ENCODE measurements around the gene CYP1A2.

DNA sequence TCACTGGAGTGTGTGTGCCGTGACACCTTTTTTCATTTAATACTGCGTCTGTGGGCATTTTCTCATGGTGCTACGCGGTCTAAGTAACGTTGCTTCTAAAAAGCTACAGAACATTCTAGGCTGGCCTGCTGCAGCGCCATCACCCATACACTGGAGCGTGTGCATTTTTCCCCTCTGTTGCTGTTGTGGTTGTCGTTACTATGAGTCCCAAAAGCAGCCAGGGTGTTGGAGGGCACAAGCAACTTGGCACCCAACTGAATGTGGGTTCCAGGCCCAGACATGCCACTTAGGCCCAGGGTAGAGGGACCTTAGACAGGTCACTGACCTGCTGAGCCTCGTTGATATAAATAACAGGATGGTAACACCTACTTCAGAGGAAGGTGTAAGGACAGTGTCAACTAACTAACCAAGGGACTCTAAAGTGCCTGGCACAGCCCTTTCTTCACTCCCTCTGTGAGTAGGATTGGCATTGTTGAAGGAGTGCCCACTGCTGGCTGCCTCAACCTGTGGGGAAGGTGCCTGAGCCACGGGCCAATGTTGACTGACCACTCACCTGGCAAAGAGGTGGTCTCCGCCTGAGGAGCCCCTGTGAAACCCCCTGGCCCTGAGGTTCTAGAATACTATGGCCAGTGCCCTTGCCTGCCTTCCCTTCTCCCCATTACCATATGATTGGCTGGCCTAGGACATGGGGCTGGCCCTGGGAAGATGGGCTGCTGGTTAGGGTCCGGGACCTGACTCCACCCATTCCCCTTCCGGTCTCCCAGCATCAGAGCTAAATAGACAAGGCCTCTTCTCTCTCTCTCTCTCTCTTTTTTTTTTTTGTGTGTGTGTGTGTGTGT lies 36.8 kb downstream of the CYP1A2 start:
- TF ChIP-seq EZH2 (IDR thresholded peaks at IDR 0.05; ENCODE audit: low read length, unreplicated experiment) (no peak), EZH2phosphoT487 (IDR thresholded peaks at IDR 0.05; ENCODE audit: borderline replicate concordance, low read length) (no peak)
- TF ChIP-seq, protein P1, sequence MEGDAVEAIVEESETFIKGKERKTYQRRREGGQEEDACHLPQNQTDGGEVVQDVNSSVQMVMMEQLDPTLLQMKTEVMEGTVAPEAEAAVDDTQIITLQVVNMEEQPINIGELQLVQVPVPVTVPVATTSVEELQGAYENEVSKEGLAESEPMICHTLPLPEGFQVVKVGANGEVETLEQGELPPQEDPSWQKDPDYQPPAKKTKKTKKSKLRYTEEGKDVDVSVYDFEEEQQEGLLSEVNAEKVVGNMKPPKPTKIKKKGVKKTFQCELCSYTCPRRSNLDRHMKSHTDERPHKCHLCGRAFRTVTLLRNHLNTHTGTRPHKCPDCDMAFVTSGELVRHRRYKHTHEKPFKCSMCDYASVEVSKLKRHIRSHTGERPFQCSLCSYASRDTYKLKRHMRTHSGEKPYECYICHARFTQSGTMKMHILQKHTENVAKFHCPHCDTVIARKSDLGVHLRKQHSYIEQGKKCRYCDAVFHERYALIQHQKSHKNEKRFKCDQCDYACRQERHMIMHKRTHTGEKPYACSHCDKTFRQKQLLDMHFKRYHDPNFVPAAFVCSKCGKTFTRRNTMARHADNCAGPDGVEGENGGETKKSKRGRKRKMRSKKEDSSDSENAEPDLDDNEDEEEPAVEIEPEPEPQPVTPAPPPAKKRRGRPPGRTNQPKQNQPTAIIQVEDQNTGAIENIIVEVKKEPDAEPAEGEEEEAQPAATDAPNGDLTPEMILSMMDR (conservative IDR thresholded peaks at IDR 0.05; ENCODE audit: low read depth, low read length), result no peak
